Stimulated activated CD4-positive, alpha-beta T cell treated with anti-CD3 and anti-CD28 coated beads, TNF-alpha, amount 100 ng/mL, for 48 hours (primary cell): Measurements from ENCODE around the gene TMEM198.

Experiments
- DNase-seq, 3 donors: peaks; one replicate each; pipeline ENCODE4 v3.0.0-alpha.2; 2020; ENCODE audit warnings: low read depth in 3 of 3

The TMEM198 gene

GRCh38 chr2:219545295-219545942 lies 1.6 kb downstream of the TMEM198 start:
- no peak for DNase-seq

GRCh38 chr2:219545943-219546352 lies 2.1 kb downstream of the TMEM198 start:
- DNase-seq = no peak

GRCh38 chr2:219547621-219548020 lies 3.8 kb downstream of the TMEM198 start:
- no peak for DNase-seq

- DNase-seq = no peak
Measured at GRCh38 chr2:219548990-219549389, 5.2 kb downstream of the TMEM198 start.

GRCh38 chr2:219549619-219550018 lies 5.8 kb downstream of the TMEM198 start:
- DNase-seq = no peak

GRCh38 chr2:219551441-219552381 lies 7.9 kb downstream of the TMEM198 start:
- no peak for DNase-seq

- DNase-seq = peak; percentile 52 to 85 (median 61)
Measured at GRCh38 chr2:219552382-219553167, 8.7 kb downstream of the TMEM198 start.

- DNase-seq = no peak
Measured at GRCh38 chr2:219553168-219553417, 9.3 kb downstream of the TMEM198 start.

- no peak for DNase-seq
Measured at GRCh38 chr2:219553463-219553963, 9.7 kb downstream of the TMEM198 start.

- DNase-seq = no peak
Measured at GRCh38 chr2:219554350-219554749, 10.5 kb downstream of the TMEM198 start.

GRCh38 chr2:219555956-219556355 lies 12.1 kb downstream of the TMEM198 start:
- DNase-seq = no peak

GRCh38 chr2:219556413-219556812 lies 12.6 kb downstream of the TMEM198 start:
- no peak for DNase-seq

GRCh38 chr2:219557320-219557719 lies 13.5 kb downstream of the TMEM198 start:
- DNase-seq = no peak

GRCh38 chr2:219557791-219558785 lies 14.3 kb downstream of the TMEM198 start:
- DNase-seq = no peak

GRCh38 chr2:219559156-219559915 lies 15.5 kb downstream of the TMEM198 start:
- no peak for DNase-seq

- no peak for DNase-seq
Measured at GRCh38 chr2:219560037-219560892, 16.4 kb downstream of the TMEM198 start.

GRCh38 chr2:219560893-219561178 lies 17.0 kb downstream of the TMEM198 start:
- no peak for DNase-seq

GRCh38 chr2:219561179-219562048 lies 17.6 kb downstream of the TMEM198 start:
- no peak for DNase-seq
